ENCODE measurements around the gene CEP104. TPM values are rescaled to one million over a fixed set of nuclear protein-coding genes. Genes with fewer than 3 reads are reported as not detected.
A peak's percentile ranks its signal among the peaks of the same experiment; 100 is the strongest.

The CEP104 gene
- total RNA-seq, 1 experiment from 2014 or later, result 34.5 TPM

GRCh38 chr1:3787745-3788605 lies 69.0 kb downstream of the CEP104 start:
- Histone ChIP-seq H3K27me3 (ENCODE audit: insufficient read depth, low read length) (no peaks in the 10 kb centered on the region), H3T11ph (ENCODE audit: low read length) (no peak overlapping the region), H3K9ac (ENCODE audit: extremely low read depth, insufficient read length, low read length) (no peak overlapping the region), H3K18ac (ENCODE audit: insufficient read length, low read depth, low read length) (no peak overlapping the region), H3K27ac (ENCODE audit: insufficient read length, low read depth, low read length) (no peak overlapping the region), H4K5ac (ENCODE audit: insufficient read length, low read depth, low read length) (no peak overlapping the region), H3K4me1 (ENCODE audit: insufficient read depth, low read length) (peaks cover 9% of the 10 kb centered on the region; the same call in 1 of the 2 replicates), H3K4me2 (ENCODE audit: insufficient read depth, insufficient read length, low read length) (no peak overlapping the region), H2BK20ac (ENCODE audit: low read depth, low read length, poor library complexity, severe bottlenecking) (no peak overlapping the region), H3K4ac (ENCODE audit: low read depth, low read length) (no peak overlapping the region), H3K56ac (ENCODE audit: insufficient read length, low read depth, low read length) (no peak overlapping the region), H4K8ac (replicated peaks; ENCODE audit: insufficient read length, low read depth, low read length) (no peak overlapping the region), H2BK120ac (ENCODE audit: low read depth, low read length, poor library complexity, severe bottlenecking) (no peak overlapping the region), H3K14ac (ENCODE audit: insufficient read depth, low read length) (no peak overlapping the region; the same call in 1 of the 2 replicates), H4K20me1 (ENCODE audit: control insufficient read depth, insufficient read depth, insufficient read length) (no peaks in the 10 kb centered on the region), H3K9me3 (ENCODE audit: control insufficient read depth, low read depth, low read length) (no peaks in the 10 kb centered on the region), H2BK12ac (ENCODE audit: insufficient read length, low read depth, low read length) (no peak overlapping the region), H2BK15ac (ENCODE audit: low read depth, low read length) (no peak overlapping the region), H3K79me1 (ENCODE audit: insufficient read depth, low read depth, low read length, poor library complexity, severe bottlenecking) (no peaks in the 10 kb centered on the region), H2AFZ (ENCODE audit: low read length) (no peak overlapping the region), H2AK5ac (ENCODE audit: insufficient read length, low read length) (no peak overlapping the region), H3K23ac (ENCODE audit: insufficient read length, low read depth, low read length) (no peak overlapping the region), H3K79me2 (ENCODE audit: insufficient read depth, low read length) (peaks cover 18% of the 10 kb centered on the region; the same call in 1 of the 2 replicates), H2BK5ac (ENCODE audit: insufficient read length, low read length) (no peak overlapping the region), H4K91ac (ENCODE audit: insufficient read length, low read depth, low read length) (no peak overlapping the region), H3K23me2 (ENCODE audit: insufficient read length, low read depth, low read length, poor library complexity, severe bottlenecking) (no peaks in the 10 kb centered on the region)
- peak overlapping the region; percentile 73 to 94 (median 87); a peak in 6 of 7 replicates for H3K27ac Mint-ChIP-seq
- DNase-seq, result no peak
- TF ChIP-seq, protein P1, sequence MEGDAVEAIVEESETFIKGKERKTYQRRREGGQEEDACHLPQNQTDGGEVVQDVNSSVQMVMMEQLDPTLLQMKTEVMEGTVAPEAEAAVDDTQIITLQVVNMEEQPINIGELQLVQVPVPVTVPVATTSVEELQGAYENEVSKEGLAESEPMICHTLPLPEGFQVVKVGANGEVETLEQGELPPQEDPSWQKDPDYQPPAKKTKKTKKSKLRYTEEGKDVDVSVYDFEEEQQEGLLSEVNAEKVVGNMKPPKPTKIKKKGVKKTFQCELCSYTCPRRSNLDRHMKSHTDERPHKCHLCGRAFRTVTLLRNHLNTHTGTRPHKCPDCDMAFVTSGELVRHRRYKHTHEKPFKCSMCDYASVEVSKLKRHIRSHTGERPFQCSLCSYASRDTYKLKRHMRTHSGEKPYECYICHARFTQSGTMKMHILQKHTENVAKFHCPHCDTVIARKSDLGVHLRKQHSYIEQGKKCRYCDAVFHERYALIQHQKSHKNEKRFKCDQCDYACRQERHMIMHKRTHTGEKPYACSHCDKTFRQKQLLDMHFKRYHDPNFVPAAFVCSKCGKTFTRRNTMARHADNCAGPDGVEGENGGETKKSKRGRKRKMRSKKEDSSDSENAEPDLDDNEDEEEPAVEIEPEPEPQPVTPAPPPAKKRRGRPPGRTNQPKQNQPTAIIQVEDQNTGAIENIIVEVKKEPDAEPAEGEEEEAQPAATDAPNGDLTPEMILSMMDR (conservative IDR thresholded peaks at IDR 0.05), result no peak
- no CpG with 5 or more reads among the region's 26 CpGs for WGBS (ENCODE audit: extremely low coverage, insufficient read length, low lambda C conversion rate)
- H3K27me3 Mint-ChIP-seq (ENCODE audit: low read depth), result no peaks in the 10 kb centered on the region; the same call in 1 of the 2 replicates
- H3K36me3 Mint-ChIP-seq (ENCODE audit: insufficient read depth in 1 of 3, low read depth in 3 of 3), result peaks cover 51 to 62% (median 54%) of the 10 kb centered on the region in 3 experiments
- H3K4me3 Mint-ChIP-seq, result 0 out of 5 replicates have a peak overlapping the region, but pooled peaks of 1 of the 2 experiments have one; percentile 21
- H3K9me3 Mint-ChIP-seq, result no peaks in the 10 kb centered on the region
- peaks cover 20 to 30% of the 10 kb centered on the region in 2 experiments for H3K4me1 Mint-ChIP-seq

Measured in H9 (cell line).